ENCODE data around the gene ACTL8.

ACTL8 gene

GRCh38 chr1:17857109-17857499 is 102.0 kb downstream of the ACTL8 start:
- Histone ChIP-seq H3K36me3 (ENCODE audit: control insufficient read depth, low read length) (no peaks in the 10 kb centered on the region), H3K4me3 (ENCODE audit: low read length) (no peak overlapping the region), H3K4me2 (ENCODE audit: low read length) (no peak overlapping the region), H3K9me2 (replicated peaks; ENCODE audit: control insufficient read depth, low read length) (no peaks in the 10 kb centered on the region), H4K20me1 (ENCODE audit: control insufficient read depth, insufficient read depth, low read depth, low read length) (no peaks in the 10 kb centered on the region), H3K4me1 (ENCODE audit: control insufficient read depth, low read length) (no peaks in the 10 kb centered on the region), H3K9me3 (ENCODE audit: control insufficient read depth, insufficient read depth, low read length) (no peaks in the 10 kb centered on the region), H3K27ac (ENCODE audit: low read depth, low read length) (no peak overlapping the region), H3F3A (ENCODE audit: control insufficient read depth, insufficient read depth) (no peaks in the 10 kb centered on the region), H3K27me3 (ENCODE audit: control insufficient read depth, low read length) (no peaks in the 10 kb centered on the region), H3K79me2 (ENCODE audit: control insufficient read depth, low read length) (no peaks in the 10 kb centered on the region)
- TF ChIP-seq EZH2phosphoT487 (IDR thresholded peaks at IDR 0.05; ENCODE audit: borderline replicate concordance, low read length) (no peak), CTCF (IDR thresholded peaks at IDR 0.05; ENCODE audit: low read depth, low read length, poor library complexity, severe bottlenecking) (no peak)

GRCh38 chr1:17857996-17858395 is 102.9 kb downstream of the ACTL8 start:
- no peaks in the 10 kb centered on the region for H3K4me1 ChIP-seq (ENCODE audit: control insufficient read depth, low read length)

GRCh38 chr1:17860812-17861211 is 105.7 kb downstream of the ACTL8 start:
- H3K4me1 ChIP-seq (ENCODE audit: control insufficient read depth, low read length), result no peaks in the 10 kb centered on the region
- no peak overlapping the region for H3K4me3 ChIP-seq (ENCODE audit: low read length)
- no peak overlapping the region for H3K27ac ChIP-seq (ENCODE audit: low read depth, low read length)
- no peaks in the 10 kb centered on the region for H3K27me3 ChIP-seq (ENCODE audit: control insufficient read depth, low read length)
- no peak overlapping the region for H3K4me2 ChIP-seq (ENCODE audit: low read length)
- no peaks in the 10 kb centered on the region for H4K20me1 ChIP-seq (ENCODE audit: control insufficient read depth, insufficient read depth, low read depth, low read length)
- H3K79me2 ChIP-seq (ENCODE audit: control insufficient read depth, low read length), result no peaks in the 10 kb centered on the region
- no peaks in the 10 kb centered on the region for H3F3A ChIP-seq (ENCODE audit: control insufficient read depth, insufficient read depth)
- TF ChIP-seq EZH2phosphoT487 (IDR thresholded peaks at IDR 0.05; ENCODE audit: borderline replicate concordance, low read length) (no peak), CTCF (IDR thresholded peaks at IDR 0.05; ENCODE audit: low read depth, low read length, poor library complexity, severe bottlenecking) (no peak)
- H3K9me3 ChIP-seq (ENCODE audit: control insufficient read depth, insufficient read depth, low read length), result no peaks in the 10 kb centered on the region
- H3K9me2 ChIP-seq (replicated peaks; ENCODE audit: control insufficient read depth, low read length), result no peaks in the 10 kb centered on the region
- H3K36me3 ChIP-seq (ENCODE audit: control insufficient read depth, low read length), result no peaks in the 10 kb centered on the region

More at GRCh38 chr1:17857996-17858395, 102.9 kb downstream of the ACTL8 start:
- TF ChIP-seq CTCF (IDR thresholded peaks at IDR 0.05; ENCODE audit: low read depth, low read length, poor library complexity, severe bottlenecking), result no peak
- TF ChIP-seq EZH2phosphoT487 (IDR thresholded peaks at IDR 0.05; ENCODE audit: borderline replicate concordance, low read length), result no peak
- Histone ChIP-seq H3K4me3 (ENCODE audit: low read length) (no peak overlapping the region), H3K27ac (ENCODE audit: low read depth, low read length) (no peak overlapping the region), H3K36me3 (ENCODE audit: control insufficient read depth, low read length) (no peaks in the 10 kb centered on the region), H3K27me3 (ENCODE audit: control insufficient read depth, low read length) (no peaks in the 10 kb centered on the region), H4K20me1 (ENCODE audit: control insufficient read depth, insufficient read depth, low read depth, low read length) (no peaks in the 10 kb centered on the region), H3K9me3 (ENCODE audit: control insufficient read depth, insufficient read depth, low read length) (no peaks in the 10 kb centered on the region), H3K79me2 (ENCODE audit: control insufficient read depth, low read length) (no peaks in the 10 kb centered on the region), H3F3A (ENCODE audit: control insufficient read depth, insufficient read depth) (no peaks in the 10 kb centered on the region), H3K4me2 (ENCODE audit: low read length) (no peak overlapping the region), H3K9me2 (replicated peaks; ENCODE audit: control insufficient read depth, low read length) (no peaks in the 10 kb centered on the region)

- Histone ChIP-seq H3K27ac (ENCODE audit: low read depth, low read length) (no peak overlapping the region), H4K20me1 (ENCODE audit: control insufficient read depth, insufficient read depth, low read depth, low read length) (no peaks in the 10 kb centered on the region), H3K27me3 (ENCODE audit: control insufficient read depth, low read length) (no peaks in the 10 kb centered on the region), H3K4me1 (ENCODE audit: control insufficient read depth, low read length) (no peaks in the 10 kb centered on the region), H3F3A (ENCODE audit: control insufficient read depth, insufficient read depth) (no peaks in the 10 kb centered on the region), H3K79me2 (ENCODE audit: control insufficient read depth, low read length) (no peaks in the 10 kb centered on the region), H3K4me2 (ENCODE audit: low read length) (no peak overlapping the region), H3K9me3 (ENCODE audit: control insufficient read depth, insufficient read depth, low read length) (no peaks in the 10 kb centered on the region), H3K4me3 (ENCODE audit: low read length) (no peak overlapping the region), H3K9me2 (replicated peaks; ENCODE audit: control insufficient read depth, low read length) (no peaks in the 10 kb centered on the region), H3K36me3 (ENCODE audit: control insufficient read depth, low read length) (no peaks in the 10 kb centered on the region)
- no peak for TF ChIP-seq CTCF (IDR thresholded peaks at IDR 0.05; ENCODE audit: low read depth, low read length, poor library complexity, severe bottlenecking)
- no peak for TF ChIP-seq EZH2phosphoT487 (IDR thresholded peaks at IDR 0.05; ENCODE audit: borderline replicate concordance, low read length)
Measured at GRCh38 chr1:17861685-17862084, 106.6 kb downstream of the ACTL8 start.
